K562 (cell line): Measurements from ENCODE around the gene GFOD1. TPM values are rescaled to one million over a fixed set of nuclear protein-coding genes. Genes with fewer than 3 reads are reported as not detected.

Experiments
- CHD1 ChIP-seq: fragments of 200-600 bp; sonication (generic); IDR thresholded peaks from one replicate; pipeline ENCODE4 v1.6.1; 2012; ENCODE audit warnings: mild to moderate bottlenecking, moderate library complexity, low read length, inconsistent platforms
- CREBBP ChIP-seq: IDR thresholded peaks from one replicate; pipeline ENCODE4 v1.6.1; 2012; ENCODE audit warnings: low read depth, mild to moderate bottlenecking, control low read depth, inconsistent platforms, low read length
- DDX20 ChIP-seq: fragments of 450-650 bp; IDR thresholded peaks from 2 replicates; pipeline ENCODE4 v1.6.1; 2016; ENCODE audit warnings: missing genetic modification characterization, low read depth, mild to moderate bottlenecking, missing compliant biosample characterization, moderate library complexity
- HDAC2 ChIP-seq: fragments of 450-650 bp; IDR thresholded peaks from 2 replicates; pipeline ENCODE4 v1.6.1; 2016; ENCODE audit warnings: mild to moderate bottlenecking
- LCOR ChIP-seq: sonication (generic); formaldehyde crosslinking; IDR thresholded peaks from 2 replicates; pipeline ENCODE4 v1.8.0; 2022; ENCODE audit warnings: mild to moderate bottlenecking, missing genetic modification reagents
- MIER1 ChIP-seq: fragments of 450-650 bp; IDR thresholded peaks from 2 replicates; pipeline ENCODE4 v1.6.1; 2016; ENCODE audit warnings: antibody characterized with exemption, mild to moderate bottlenecking, low read depth
- NELFE ChIP-seq: IDR thresholded peaks from 2 replicates; pipeline ENCODE4 v1.6.1; 2011; ENCODE audit warnings: mild to moderate bottlenecking; ENCODE audit not compliant: insufficient read depth, insufficient read length
- NFE2L1 ChIP-seq: fragments of 450-650 bp; IDR thresholded peaks from 2 replicates; pipeline ENCODE4 v1.6.1; 2016; ENCODE audit warnings: missing genetic modification characterization, low read depth, mild to moderate bottlenecking, missing compliant biosample characterization, moderate library complexity, borderline replicate concordance
- NFIX ChIP-seq: fragments of 250-450 bp; sonication (Bioruptor Pico); IDR thresholded peaks from 2 replicates; pipeline ENCODE4 v1.4.0; 2020; ENCODE audit warnings: low read depth, mild to moderate bottlenecking, moderate library complexity
- POLR2B ChIP-seq: fragments of 450-650 bp; IDR thresholded peaks from 2 replicates; pipeline ENCODE4 v1.6.1; 2018; ENCODE audit warnings: low read depth; ENCODE audit not compliant: partially characterized antibody
- RFX5 ChIP-seq: IDR thresholded peaks from 2 replicates; pipeline ENCODE4 v1.6.1; 2011; ENCODE audit warnings: low read depth, mild to moderate bottlenecking, improper control_type of control experiment, low read length
- SMAD3 ChIP-seq: fragments of 450-650 bp; formaldehyde crosslinking; conservative IDR thresholded peaks from 2 replicates; pipeline ENCODE4 v1.4.0; 2020; ENCODE audit warnings: mild to moderate bottlenecking
- ZFPM2 ChIP-seq: fragments of 250-450 bp; sonication (Bioruptor Pico); IDR thresholded peaks from 2 replicates; pipeline ENCODE4 v1.5.1; 2022; ENCODE audit warnings: mild to moderate bottlenecking
- ZNF121 ChIP-seq: sonication (generic); formaldehyde crosslinking; conservative IDR thresholded peaks from 2 replicates; pipeline ENCODE4 v1.8.0; 2022; ENCODE audit warnings: missing genetic modification reagents
- ZNF174 ChIP-seq: fragments of 250-450 bp; sonication (Bioruptor Pico); IDR thresholded peaks from 2 replicates; pipeline ENCODE4 v1.4.0; 2020; ENCODE audit warnings: mild to moderate bottlenecking
- ZNF384 ChIP-seq: IDR thresholded peaks from 2 replicates; pipeline ENCODE4 v1.6.1; 2012; ENCODE audit warnings: low read depth, low read length, improper control_type of control experiment
- polyA plus RNA-seq, 8 experiments: library from polyadenylated mRNA; depleted of rRNA in 4 of 8; stranded (reverse) in 5 of 8; unstranded in 3 of 8; fragments of >200 nt; fragmentation: Nextera tagmentation in 2 of 8; fragmentation: Illumina TruSeq in 1 of 8; extraction: Ambion mirVana in 2 of 8; extraction: Trizol in 1 of 8; gene quantifications; 2 replicates each; pipeline versions ENCODE4 v1.2.1 to v1.2.3, GENCODE V29; 2011 to 2014; ENCODE audit warnings: inconsistent platforms in 1 of 8, missing spikeins in 1 of 8
- total RNA-seq, 7 experiments: library from RNA; depleted of rRNA in 6 of 7; stranded (reverse); fragments of >200 nt in 6 of 7; fragmentation: Illumina TruSeq in 2 of 7; extraction: Trizol in 2 of 7; gene quantifications; 2 replicates each; pipeline versions ENCODE4 v1.2.1 to v1.2.3, GENCODE V29; 2011 to 2021; ENCODE audit warnings: low replicate concordance in 1 of 7
- TF ChIP-seq, protein P1 (sequence below), 3 experiments: fragments of 200-800 bp in 1 of 3; sonication (Bioruptor generic) in 1 of 3; sonication (generic) in 1 of 3; formaldehyde crosslinking in 1 of 3; IDR thresholded peaks; 2 replicates each; pipeline versions ENCODE4 v1.6.1 to v1.8.0; 2016 to 2022; ENCODE audit warnings: mild to moderate bottlenecking in 2 of 3, missing compliant biosample characterization in 2 of 3, missing genetic modification characterization in 2 of 3, missing genetic modification reagents in 1 of 3
- TF ChIP-seq, protein P2 (sequence below): IDR thresholded peaks from 2 replicates; pipeline ENCODE4 v1.6.1; 2016; ENCODE audit warnings: missing genetic modification characterization, missing compliant biosample characterization
- TF ChIP-seq, protein P3 (sequence below): sonication (generic); formaldehyde crosslinking; IDR thresholded peaks from 2 replicates; pipeline ENCODE4 v1.8.0; 2022; ENCODE audit warnings: missing genetic modification reagents, mild to moderate bottlenecking, borderline replicate concordance
- TF ChIP-seq, protein P4 (sequence below): fragments of 250-450 bp; sonication (Bioruptor Pico); IDR thresholded peaks from 2 replicates; pipeline ENCODE4 v1.4.0; 2020; ENCODE audit warnings: borderline replicate concordance
- TF ChIP-seq, protein P5 (sequence below): fragments of 250-450 bp; sonication (Bioruptor Pico); IDR thresholded peaks from 2 replicates; pipeline ENCODE4 v1.9.0; 2021; ENCODE audit warnings: mild to moderate bottlenecking

The GFOD1 gene
- total and polyA plus RNA-seq, 9 of the 15 experiments (the other 6 are each of a cell fraction or from before 2014, with no cell fraction given): 3.8 to 12.0 (median 8.2) TPM

DNA sequence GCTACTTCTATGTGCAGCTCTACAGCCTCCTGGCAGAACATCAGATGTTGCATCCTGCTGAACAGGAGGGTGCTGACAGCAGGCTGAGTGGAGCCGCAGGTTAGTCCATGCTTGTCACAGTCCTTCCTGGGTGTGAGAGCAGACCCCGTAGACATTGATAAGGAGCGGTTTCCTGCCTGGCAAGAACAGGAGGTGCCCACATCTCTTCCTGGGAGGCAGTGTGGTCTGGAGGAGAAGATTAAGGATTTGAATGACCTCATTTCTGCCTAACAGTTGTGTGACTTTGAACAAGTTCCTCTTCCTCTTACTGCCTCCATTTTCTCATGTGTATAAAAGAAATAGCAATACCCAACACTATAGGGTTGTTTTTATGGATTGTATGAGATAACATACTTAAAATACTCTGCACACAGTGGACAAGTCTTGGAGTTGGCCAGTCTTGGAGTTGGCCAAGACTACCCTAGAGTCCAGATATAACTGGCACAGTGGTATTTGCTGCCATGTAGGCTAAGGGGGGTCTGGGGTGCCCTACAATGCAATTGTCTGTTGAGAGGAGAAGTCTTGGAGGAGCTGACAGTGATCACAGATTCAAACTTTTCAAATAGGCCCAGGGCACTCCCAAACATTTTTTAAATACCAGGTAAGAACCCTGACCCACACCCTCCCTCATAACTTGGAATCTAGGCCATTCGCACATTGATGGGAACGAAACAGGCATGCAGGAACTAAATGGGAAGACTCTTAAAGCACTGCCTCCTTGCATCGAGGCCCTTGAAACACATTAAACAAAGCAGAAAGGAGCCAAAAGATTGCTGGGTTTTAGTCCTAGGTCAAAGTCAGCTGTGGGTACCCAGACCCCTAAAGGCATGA, 126.5 kb downstream of the GFOD1 start (continued):
- TF ChIP-seq, protein P1, sequence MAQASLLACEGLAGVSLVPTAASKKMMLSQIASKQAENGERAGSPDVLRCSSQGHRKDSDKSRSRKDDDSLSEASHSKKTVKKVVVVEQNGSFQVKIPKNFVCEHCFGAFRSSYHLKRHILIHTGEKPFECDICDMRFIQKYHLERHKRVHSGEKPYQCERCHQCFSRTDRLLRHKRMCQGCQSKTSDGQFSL (CRISPR knock-in tag; IDR thresholded peaks at IDR 0.05): no peak
- TF ChIP-seq, protein P1 (tag; IDR thresholded peaks at IDR 0.05): no peak
- TF ChIP-seq CHD1: no peak
- TF ChIP-seq NFE2L1 (tag): no peak
- TF ChIP-seq ZNF384: no peak
- TF ChIP-seq ZNF174 (CRISPR knock-in tag): no peak
- TF ChIP-seq SMAD3: peak; percentile 57; the same call in 1 of the 2 replicates
- no peak for TF ChIP-seq ZNF121 (CRISPR knock-in tag)
- TF ChIP-seq RFX5: no peak
- no peak for TF ChIP-seq DDX20 (tag)
- TF ChIP-seq MIER1: no peak
- TF ChIP-seq, protein P2, sequence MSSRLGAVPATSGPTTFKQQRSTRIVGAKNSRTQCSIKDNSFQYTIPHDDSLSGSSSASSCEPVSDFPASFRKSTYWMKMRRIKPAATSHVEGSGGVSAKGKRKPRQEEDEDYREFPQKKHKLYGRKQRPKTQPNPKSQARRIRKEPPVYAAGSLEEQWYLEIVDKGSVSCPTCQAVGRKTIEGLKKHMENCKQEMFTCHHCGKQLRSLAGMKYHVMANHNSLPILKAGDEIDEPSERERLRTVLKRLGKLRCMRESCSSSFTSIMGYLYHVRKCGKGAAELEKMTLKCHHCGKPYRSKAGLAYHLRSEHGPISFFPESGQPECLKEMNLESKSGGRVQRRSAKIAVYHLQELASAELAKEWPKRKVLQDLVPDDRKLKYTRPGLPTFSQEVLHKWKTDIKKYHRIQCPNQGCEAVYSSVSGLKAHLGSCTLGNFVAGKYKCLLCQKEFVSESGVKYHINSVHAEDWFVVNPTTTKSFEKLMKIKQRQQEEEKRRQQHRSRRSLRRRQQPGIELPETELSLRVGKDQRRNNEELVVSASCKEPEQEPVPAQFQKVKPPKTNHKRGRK (tag): no peak
- TF ChIP-seq NELFE: no peak
- no peak for TF ChIP-seq POLR2B
- TF ChIP-seq, protein P3, sequence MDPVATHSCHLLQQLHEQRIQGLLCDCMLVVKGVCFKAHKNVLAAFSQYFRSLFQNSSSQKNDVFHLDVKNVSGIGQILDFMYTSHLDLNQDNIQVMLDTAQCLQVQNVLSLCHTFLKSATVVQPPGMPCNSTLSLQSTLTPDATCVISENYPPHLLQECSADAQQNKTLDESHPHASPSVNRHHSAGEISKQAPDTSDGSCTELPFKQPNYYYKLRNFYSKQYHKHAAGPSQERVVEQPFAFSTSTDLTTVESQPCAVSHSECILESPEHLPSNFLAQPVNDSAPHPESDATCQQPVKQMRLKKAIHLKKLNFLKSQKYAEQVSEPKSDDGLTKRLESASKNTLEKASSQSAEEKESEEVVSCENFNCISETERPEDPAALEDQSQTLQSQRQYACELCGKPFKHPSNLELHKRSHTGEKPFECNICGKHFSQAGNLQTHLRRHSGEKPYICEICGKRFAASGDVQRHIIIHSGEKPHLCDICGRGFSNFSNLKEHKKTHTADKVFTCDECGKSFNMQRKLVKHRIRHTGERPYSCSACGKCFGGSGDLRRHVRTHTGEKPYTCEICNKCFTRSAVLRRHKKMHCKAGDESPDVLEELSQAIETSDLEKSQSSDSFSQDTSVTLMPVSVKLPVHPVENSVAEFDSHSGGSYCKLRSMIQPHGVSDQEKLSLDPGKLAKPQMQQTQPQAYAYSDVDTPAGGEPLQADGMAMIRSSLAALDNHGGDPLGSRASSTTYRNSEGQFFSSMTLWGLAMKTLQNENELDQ (CRISPR knock-in tag): no peak
- 0 out of 2 replicates have a peak, but pooled peaks have one; percentile 25 for TF ChIP-seq HDAC2
- TF ChIP-seq, protein P4, sequence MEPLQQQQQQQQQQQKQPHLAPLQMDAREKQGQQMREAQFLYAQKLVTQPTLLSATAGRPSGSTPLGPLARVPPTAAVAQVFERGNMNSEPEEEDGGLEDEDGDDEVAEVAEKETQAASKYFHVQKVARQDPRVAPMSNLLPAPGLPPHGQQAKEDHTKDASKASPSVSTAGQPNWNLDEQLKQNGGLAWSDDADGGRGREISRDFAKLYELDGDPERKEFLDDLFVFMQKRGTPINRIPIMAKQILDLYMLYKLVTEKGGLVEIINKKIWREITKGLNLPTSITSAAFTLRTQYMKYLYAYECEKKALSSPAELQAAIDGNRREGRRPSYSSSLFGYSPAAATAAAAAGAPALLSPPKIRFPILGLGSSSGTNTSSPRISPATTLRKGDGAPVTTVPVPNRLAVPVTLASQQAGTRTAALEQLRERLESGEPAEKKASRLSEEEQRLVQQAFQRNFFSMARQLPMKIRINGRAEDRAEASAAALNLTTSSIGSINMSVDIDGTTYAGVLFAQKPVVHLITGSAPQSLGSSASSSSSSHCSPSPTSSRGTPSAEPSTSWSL (CRISPR knock-in tag): no peak
- TF ChIP-seq ZFPM2 (CRISPR knock-in tag): no peak
- no peak; the same call in 1 of the 2 replicates for TF ChIP-seq LCOR (CRISPR knock-in tag)
- TF ChIP-seq, protein P5, sequence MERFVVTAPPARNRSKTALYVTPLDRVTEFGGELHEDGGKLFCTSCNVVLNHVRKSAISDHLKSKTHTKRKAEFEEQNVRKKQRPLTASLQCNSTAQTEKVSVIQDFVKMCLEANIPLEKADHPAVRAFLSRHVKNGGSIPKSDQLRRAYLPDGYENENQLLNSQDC (CRISPR knock-in tag): no peak
- no peak for TF ChIP-seq NFIX (CRISPR knock-in tag)
- TF ChIP-seq CREBBP: no peak
